Muscle of leg (tissue), 11 donors: ENCODE results near the gene ZCCHC24. TPM values are rescaled to one million over a fixed set of nuclear protein-coding genes. Genes with fewer than 3 reads are reported as not detected.

Experiments
- DNase-seq: peaks from one replicate; pipeline ENCODE4 v3.0.0; 2013
- H3K27ac ChIP-seq: one replicate; pipeline ENCODE4 v1.5.1; 2013; ENCODE audit warnings: mild to moderate bottlenecking, low read length, control low read depth
- H3K27me3 ChIP-seq: one replicate; pipeline ENCODE4 v1.6.1; 2013; ENCODE audit warnings: low read length; ENCODE audit not compliant: control insufficient read depth, insufficient read depth
- H3K36me3 ChIP-seq: one replicate; pipeline ENCODE4 v1.6.1; 2013; ENCODE audit warnings: low read length; ENCODE audit not compliant: control insufficient read depth, insufficient read depth
- H3K4me1 ChIP-seq: one replicate; pipeline ENCODE4 v1.6.1; 2013; ENCODE audit warnings: low read length; ENCODE audit not compliant: control insufficient read depth, insufficient read depth
- H3K4me3 ChIP-seq: one replicate; pipeline ENCODE4 v1.5.1; 2013; ENCODE audit warnings: low read length, control low read depth
- H3K9me3 ChIP-seq: replicated peaks from 2 replicates; pipeline ENCODE4 v1.6.1; 2013; ENCODE audit warnings: low read depth, low read length; ENCODE audit not compliant: control insufficient read depth
- WGBS: methylation state at CpG from one replicate; pipeline ENCODE4 v1.1.5; 2013; ENCODE audit warnings: missing lambda C conversion rate; ENCODE audit not compliant: insufficient coverage; 5-methylcytosine and 5-hydroxymethylcytosine counted together
- polyA plus RNA-seq, 8 donors: library from polyadenylated mRNA; unstranded; fragments of 120-200 nt; gene quantifications; one replicate each; pipeline versions ENCODE4 v1.2.1 to v1.2.3, GENCODE V29; 2013; ENCODE audit warnings: inconsistent platforms in 1 of 8, low replicate concordance in 1 of 8; ENCODE audit not compliant: insufficient read length in 8 of 8, insufficient read depth in 1 of 8
- total RNA-seq: library from RNA; stranded (reverse); fragments of 120-200 nt; gene quantifications from one replicate; pipeline ENCODE4 v1.2.4, GENCODE V29; 2013

The ZCCHC24 gene
- total and polyA plus RNA-seq, 9 donors: 25.0 to 65.5 (median 54.7) TPM

GRCh38 chr10:79463578-79464496 lies 18.4 kb upstream of the ZCCHC24 start:
- H3K36me3 ChIP-seq: no peaks in the 10 kb centered on the region
- no peaks in the 10 kb centered on the region for H3K27me3 ChIP-seq
- 51% methylated on average over 10 of the region's 10 CpGs for WGBS
- H3K9me3 ChIP-seq: no peaks in the 10 kb centered on the region
- H3K4me1 ChIP-seq: peaks cover 25% of the 10 kb centered on the region
- DNase-seq: peak; percentile 50
- no peak overlapping the region for H3K4me3 ChIP-seq
- H3K27ac ChIP-seq: no peak overlapping the region

- Histone ChIP-seq H3K27me3 (no peaks in the 10 kb centered on the region), H3K27ac (no peak overlapping the region), H3K4me3 (no peak overlapping the region), H3K36me3 (no peaks in the 10 kb centered on the region), H3K4me1 (peaks cover 13% of the 10 kb centered on the region), H3K9me3 (no peaks in the 10 kb centered on the region)
- no peak for DNase-seq
- 94% methylated on average over 2 of the region's 4 CpGs for WGBS
Observed at GRCh38 chr10:79460687-79461086, 15.3 kb upstream of the ZCCHC24 start.

- no peaks in the 10 kb centered on the region for H3K36me3 ChIP-seq
- no peak overlapping the region for H3K4me3 ChIP-seq
- no peaks in the 10 kb centered on the region for H3K27me3 ChIP-seq
- DNase-seq: no peak
- WGBS: 71% methylated on average over 1 of the region's 1 CpG
- peaks cover 9% of the 10 kb centered on the region for H3K4me1 ChIP-seq
- H3K9me3 ChIP-seq: no peaks in the 10 kb centered on the region
- no peak overlapping the region for H3K27ac ChIP-seq
Observed at GRCh38 chr10:79459243-79459642, 13.8 kb upstream of the ZCCHC24 start.

- WGBS: 100% methylated on average over 2 of the region's 4 CpGs
- H3K4me3 ChIP-seq: no peak overlapping the region
Observed at GRCh38 chr10:79458483-79458882, 13.1 kb upstream of the ZCCHC24 start.

GRCh38 chr10:79457256-79457785 lies 11.9 kb upstream of the ZCCHC24 start:
- Histone ChIP-seq H3K4me3 (no peak overlapping the region), H3K4me1 (no peaks in the 10 kb centered on the region), H3K36me3 (no peaks in the 10 kb centered on the region), H3K27me3 (no peaks in the 10 kb centered on the region), H3K27ac (no peak overlapping the region), H3K9me3 (no peaks in the 10 kb centered on the region)
- 83% methylated on average over 3 of the region's 7 CpGs for WGBS
- no peak for DNase-seq

More at GRCh38 chr10:79458483-79458882, 13.1 kb upstream of the ZCCHC24 start:
- no peak for DNase-seq
- Histone ChIP-seq H3K27ac (no peak overlapping the region), H3K9me3 (no peaks in the 10 kb centered on the region), H3K4me1 (peaks cover 2% of the 10 kb centered on the region), H3K36me3 (no peaks in the 10 kb centered on the region), H3K27me3 (no peaks in the 10 kb centered on the region)

GRCh38 chr10:79454259-79454658 lies 8.8 kb upstream of the ZCCHC24 start:
- WGBS: 65% methylated on average over 4 of the region's 6 CpGs
- no peaks in the 10 kb centered on the region for H3K9me3 ChIP-seq
- no peak for DNase-seq
- H3K27ac ChIP-seq: no peak overlapping the region
- H3K4me1 ChIP-seq: peaks cover 1% of the 10 kb centered on the region
- H3K27me3 ChIP-seq: no peaks in the 10 kb centered on the region
- no peak overlapping the region for H3K4me3 ChIP-seq
- H3K36me3 ChIP-seq: no peaks in the 10 kb centered on the region

GRCh38 chr10:79453392-79453791 lies 8.0 kb upstream of the ZCCHC24 start:
- WGBS: 100% methylated on average over 1 of the region's 3 CpGs
- Histone ChIP-seq H3K27me3 (no peaks in the 10 kb centered on the region), H3K27ac (no peak overlapping the region), H3K4me1 (peaks cover 3% of the 10 kb centered on the region), H3K9me3 (no peaks in the 10 kb centered on the region), H3K36me3 (no peaks in the 10 kb centered on the region), H3K4me3 (no peak overlapping the region)
- DNase-seq: no peak

GRCh38 chr10:79452174-79452611 lies 6.8 kb upstream of the ZCCHC24 start:
- WGBS: 82% methylated on average over 3 of the region's 9 CpGs
- Histone ChIP-seq H3K9me3 (no peaks in the 10 kb centered on the region), H3K27ac (no peak overlapping the region), H3K27me3 (no peaks in the 10 kb centered on the region), H3K36me3 (no peaks in the 10 kb centered on the region), H3K4me1 (peaks cover 3% of the 10 kb centered on the region), H3K4me3 (no peak overlapping the region)
- DNase-seq: no peak

- H3K36me3 ChIP-seq: no peaks in the 10 kb centered on the region
- WGBS: 100% methylated on average over 8 of the region's 14 CpGs
- H3K27me3 ChIP-seq: no peaks in the 10 kb centered on the region
- DNase-seq: no peak
- peaks cover 11% of the 10 kb centered on the region for H3K4me1 ChIP-seq
- H3K4me3 ChIP-seq: no peak overlapping the region
- no peak overlapping the region for H3K27ac ChIP-seq
- H3K9me3 ChIP-seq: no peaks in the 10 kb centered on the region
Observed at GRCh38 chr10:79451046-79451699, 5.7 kb upstream of the ZCCHC24 start.
